Measurements from ENCODE around the gene CAB39.

CAB39 gene

GRCh38 chr2:230821261-230821990, 108.8 kb downstream of the CAB39 start:
- no peak for DNase-seq (ENCODE audit: low spot score)

GRCh38 chr2:230821991-230822520, 109.4 kb downstream of the CAB39 start:
- DNase-seq (ENCODE audit: low spot score): no peak

GRCh38 chr2:230823264-230823964, 110.8 kb downstream of the CAB39 start:
- no peak for DNase-seq (ENCODE audit: low spot score)

GRCh38 chr2:230824406-230824978, 111.8 kb downstream of the CAB39 start:
- peak; percentile 83 for DNase-seq (ENCODE audit: low spot score)

- no peak for DNase-seq (ENCODE audit: low spot score)
Observed at GRCh38 chr2:230825354-230825753, 112.7 kb downstream of the CAB39 start.

- no peak for DNase-seq (ENCODE audit: low spot score)
Observed at GRCh38 chr2:230827774-230828271, 115.2 kb downstream of the CAB39 start.

GRCh38 chr2:230828272-230828961, 115.8 kb downstream of the CAB39 start:
- DNase-seq (ENCODE audit: low spot score): no peak

- no peak for DNase-seq (ENCODE audit: low spot score)
Observed at GRCh38 chr2:230829293-230829692, 116.7 kb downstream of the CAB39 start.

- DNase-seq (ENCODE audit: low spot score): no peak
Observed at GRCh38 chr2:230829959-230830358, 117.3 kb downstream of the CAB39 start.

- no peak for DNase-seq (ENCODE audit: low spot score)
Observed at GRCh38 chr2:230830428-230830827, 117.8 kb downstream of the CAB39 start.

GRCh38 chr2:230840301-230840700, 127.7 kb downstream of the CAB39 start:
- DNase-seq (ENCODE audit: low spot score): no peak

- DNase-seq (ENCODE audit: low spot score): no peak
Observed at GRCh38 chr2:230842473-230842872, 129.8 kb downstream of the CAB39 start.

GRCh38 chr2:230843132-230843531, 130.5 kb downstream of the CAB39 start:
- no peak for DNase-seq (ENCODE audit: low spot score)

GRCh38 chr2:230846360-230846759, 133.7 kb downstream of the CAB39 start:
- DNase-seq (ENCODE audit: low spot score): no peak

GRCh38 chr2:230847883-230848388, 135.3 kb downstream of the CAB39 start:
- DNase-seq (ENCODE audit: low spot score): peak; percentile 87

GRCh38 chr2:230849633-230850357, 137.2 kb downstream of the CAB39 start:
- peak; percentile 70 for DNase-seq (ENCODE audit: low spot score)

- DNase-seq (ENCODE audit: low spot score): no peak
Observed at GRCh38 chr2:230850358-230850658, 137.7 kb downstream of the CAB39 start.

- DNase-seq (ENCODE audit: low spot score): no peak
Observed at GRCh38 chr2:230852113-230852512, 139.5 kb downstream of the CAB39 start.

GRCh38 chr2:230861552-230862255, 149.1 kb downstream of the CAB39 start:
- no peak for DNase-seq (ENCODE audit: low spot score)

GRCh38 chr2:230862292-230862691, 149.7 kb downstream of the CAB39 start:
- no peak for DNase-seq (ENCODE audit: low spot score)

- DNase-seq (ENCODE audit: low spot score): no peak
Observed at GRCh38 chr2:230863031-230863430, 150.4 kb downstream of the CAB39 start.
